Loucy (cell line): ENCODE results near the gene ABCA7.

ENCODE experiments used
- H2AFZ ChIP-seq: fragments of 200-600 bp; sonication (generic); 2 replicates; pipeline ENCODE4 v1.6.0; 2016; ENCODE audit warnings: antibody characterized with exemption, mild to moderate bottlenecking, low read length, moderate library complexity
- H3F3A ChIP-seq: fragments of 200-600 bp; 2 replicates; pipeline ENCODE4 v1.6.0; 2016; ENCODE audit warnings: antibody characterized with exemption, low read depth, mild to moderate bottlenecking
- H3K27me3 ChIP-seq: fragments of 200-600 bp; sonication (generic); 2 replicates; pipeline ENCODE4 v1.6.1; 2014; ENCODE audit warnings: low read length, mild to moderate bottlenecking; ENCODE audit not compliant: insufficient read depth, poor library complexity, severe bottlenecking
- H3K36me3 ChIP-seq: fragments of 200-600 bp; sonication (generic); 2 replicates; pipeline ENCODE4 v1.6.1; 2016; ENCODE audit warnings: low read length; ENCODE audit not compliant: insufficient read depth
- H3K4me1 ChIP-seq: fragments of 200-600 bp; sonication (generic); 2 replicates; pipeline ENCODE4 v1.5.1; 2014; ENCODE audit warnings: low read length, mild to moderate bottlenecking; ENCODE audit not compliant: insufficient read depth, poor library complexity, severe bottlenecking
- H3K4me2 ChIP-seq: fragments of 200-600 bp; sonication (generic); 2 replicates; pipeline ENCODE4 v1.6.0; 2014; ENCODE audit warnings: antibody characterized with exemption, low read length, low read depth, mild to moderate bottlenecking; ENCODE audit not compliant: poor library complexity, severe bottlenecking
- H3K4me3 ChIP-seq: fragments of 200-600 bp; sonication (generic); 2 replicates; pipeline ENCODE4 v1.5.1; 2014; ENCODE audit warnings: low read length, mild to moderate bottlenecking, mixed read lengths; ENCODE audit not compliant: poor library complexity, severe bottlenecking
- H3K79me2 ChIP-seq: fragments of 200-600 bp; sonication (generic); 2 replicates; pipeline ENCODE4 v1.6.1; 2014; ENCODE audit warnings: low read length; ENCODE audit not compliant: insufficient read depth
- H3K9ac ChIP-seq: fragments of 200-600 bp; sonication (generic); 2 replicates; pipeline ENCODE4 v1.6.0; 2014; ENCODE audit warnings: mild to moderate bottlenecking, low read depth, low read length, moderate library complexity; ENCODE audit not compliant: poor library complexity, severe bottlenecking
- H3K9me2 ChIP-seq: fragments of 200-600 bp; sonication (generic); replicated peaks from 2 replicates; pipeline ENCODE4 v1.6.1; 2016; ENCODE audit warnings: low read depth, low read length, mixed read lengths
- H3K9me3 ChIP-seq: fragments of 200-600 bp; sonication (generic); 2 replicates; pipeline ENCODE4 v1.6.1; 2014; ENCODE audit warnings: mild to moderate bottlenecking, antibody characterized with exemption, low read length, low read depth; ENCODE audit not compliant: insufficient read depth
- H4K20me1 ChIP-seq: fragments of 200-600 bp; sonication (generic); 2 replicates; pipeline ENCODE4 v1.6.0; 2014; ENCODE audit warnings: antibody characterized with exemption, low read length, mild to moderate bottlenecking; ENCODE audit not compliant: insufficient read depth, poor library complexity, severe bottlenecking
- EZH2phosphoT487 ChIP-seq: fragments of 200-600 bp; IDR thresholded peaks from 2 replicates; pipeline ENCODE4 v1.6.1; 2018; ENCODE audit warnings: antibody characterized with exemption, mild to moderate bottlenecking, moderate library complexity, borderline replicate concordance
- TF ChIP-seq, protein P1 (sequence below): fragments of 200-600 bp; sonication (generic); conservative IDR thresholded peaks from 2 replicates; pipeline ENCODE4 v1.5.1; 2014; ENCODE audit warnings: mild to moderate bottlenecking, antibody characterized with exemption, low read length

The ABCA7 gene

DNA sequence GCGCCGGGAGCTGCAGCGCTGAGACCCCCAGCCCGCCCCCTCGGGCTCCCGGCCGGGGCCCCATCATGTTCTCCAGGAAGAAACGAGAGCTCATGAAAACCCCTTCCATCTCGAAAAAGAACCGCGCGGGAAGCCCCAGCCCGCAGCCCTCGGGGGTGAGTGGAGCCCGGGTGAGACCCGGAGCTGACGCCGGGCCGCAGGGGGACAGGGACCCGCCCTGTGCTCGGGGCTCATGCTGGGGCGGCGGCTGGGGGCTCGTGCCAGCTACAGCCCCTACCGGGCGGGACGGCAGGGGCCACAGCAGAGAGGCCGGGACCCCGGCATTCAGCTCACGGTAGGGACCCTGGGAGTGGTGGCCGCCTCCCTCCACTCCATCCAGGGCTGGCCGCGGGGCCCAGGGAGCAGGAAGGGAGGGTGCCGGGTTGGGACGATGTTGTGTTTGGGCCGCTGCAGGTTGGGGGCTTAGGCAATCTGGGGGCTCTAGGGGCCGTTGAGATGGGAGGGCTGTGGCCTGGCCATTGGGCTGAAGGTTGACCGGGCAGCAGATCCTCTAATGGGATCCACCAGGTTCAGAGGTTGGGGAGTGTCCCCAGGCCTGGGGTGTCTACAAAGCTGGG lies 27.5 kb downstream of the ABCA7 start:
- TF ChIP-seq, protein P1, sequence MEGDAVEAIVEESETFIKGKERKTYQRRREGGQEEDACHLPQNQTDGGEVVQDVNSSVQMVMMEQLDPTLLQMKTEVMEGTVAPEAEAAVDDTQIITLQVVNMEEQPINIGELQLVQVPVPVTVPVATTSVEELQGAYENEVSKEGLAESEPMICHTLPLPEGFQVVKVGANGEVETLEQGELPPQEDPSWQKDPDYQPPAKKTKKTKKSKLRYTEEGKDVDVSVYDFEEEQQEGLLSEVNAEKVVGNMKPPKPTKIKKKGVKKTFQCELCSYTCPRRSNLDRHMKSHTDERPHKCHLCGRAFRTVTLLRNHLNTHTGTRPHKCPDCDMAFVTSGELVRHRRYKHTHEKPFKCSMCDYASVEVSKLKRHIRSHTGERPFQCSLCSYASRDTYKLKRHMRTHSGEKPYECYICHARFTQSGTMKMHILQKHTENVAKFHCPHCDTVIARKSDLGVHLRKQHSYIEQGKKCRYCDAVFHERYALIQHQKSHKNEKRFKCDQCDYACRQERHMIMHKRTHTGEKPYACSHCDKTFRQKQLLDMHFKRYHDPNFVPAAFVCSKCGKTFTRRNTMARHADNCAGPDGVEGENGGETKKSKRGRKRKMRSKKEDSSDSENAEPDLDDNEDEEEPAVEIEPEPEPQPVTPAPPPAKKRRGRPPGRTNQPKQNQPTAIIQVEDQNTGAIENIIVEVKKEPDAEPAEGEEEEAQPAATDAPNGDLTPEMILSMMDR, result no peak
- TF ChIP-seq EZH2phosphoT487, result no peak
- no peaks in the 10 kb centered on the region for H3K9me3 ChIP-seq
- peaks cover 3% of the 10 kb centered on the region for H4K20me1 ChIP-seq
- no peaks in the 10 kb centered on the region for H3K27me3 ChIP-seq
- no peaks in the 10 kb centered on the region for H3K36me3 ChIP-seq
- H3F3A ChIP-seq, result no peaks in the 10 kb centered on the region
- H3K9ac ChIP-seq, result peak overlapping the region; percentile 80
- peaks cover 38% of the 10 kb centered on the region; the same call in 1 of the 2 replicates for H3K79me2 ChIP-seq
- no peaks in the 10 kb centered on the region for H3K9me2 ChIP-seq
- H2AFZ ChIP-seq, result peak overlapping the region; percentile 38
- peaks cover 23% of the 10 kb centered on the region for H3K4me1 ChIP-seq
- H3K4me2 ChIP-seq, result peak overlapping the region; percentile 86
- peak overlapping the region; percentile 84 for H3K4me3 ChIP-seq

DNA sequence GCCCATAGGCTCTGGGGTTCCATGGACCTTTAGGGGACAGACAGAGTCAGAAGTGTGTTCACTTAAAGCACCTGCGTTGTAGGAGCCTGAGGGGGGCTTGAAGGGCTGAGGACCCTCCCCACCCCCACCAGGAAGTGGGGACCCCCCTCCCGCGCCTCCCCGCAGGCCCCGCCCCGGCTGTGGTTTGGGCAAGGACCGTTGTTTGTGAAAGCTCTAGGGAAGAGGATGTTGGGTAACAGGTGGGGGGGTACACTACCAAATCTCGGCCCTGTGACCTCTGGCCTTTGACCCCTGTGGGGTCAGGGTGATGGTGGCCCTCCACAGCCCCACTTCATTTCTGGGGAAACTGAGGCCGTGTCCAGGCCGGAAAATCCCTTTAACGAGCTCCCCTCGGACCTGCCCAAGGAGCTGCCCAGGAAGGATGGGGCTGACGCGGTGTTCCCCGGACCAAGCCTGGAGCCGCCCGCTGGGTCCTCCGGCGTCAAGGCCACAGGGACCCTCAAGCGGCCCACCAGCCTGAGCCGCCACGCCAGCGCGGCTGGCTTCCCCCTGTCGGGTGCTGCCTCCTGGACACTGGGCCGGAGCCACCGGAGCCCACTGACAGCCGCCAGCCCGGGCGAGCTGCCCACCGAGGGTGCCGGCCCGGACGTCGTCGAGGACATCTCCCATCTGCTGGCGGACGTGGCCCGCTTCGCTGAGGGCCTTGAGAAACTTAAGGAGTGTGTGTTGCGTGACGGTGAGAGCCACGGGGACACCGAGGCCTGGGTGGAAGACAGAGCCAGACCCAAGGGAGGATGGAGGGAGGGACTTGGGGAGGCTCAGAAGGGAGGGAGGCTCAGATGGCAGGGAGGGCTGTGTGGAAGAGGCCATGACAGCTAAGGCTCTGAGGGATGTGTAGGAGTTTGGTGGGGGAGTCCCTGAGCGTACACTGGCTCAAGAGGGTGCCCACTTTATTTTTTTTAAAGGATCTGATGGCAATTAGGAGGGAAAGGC lies 28.4 kb downstream of the ABCA7 start:
- Histone ChIP-seq H2AFZ (no peak overlapping the region; the same call in 1 of the 2 replicates), H3K4me2 (peak overlapping the region; percentile 86), H3K9me3 (no peaks in the 10 kb centered on the region), H4K20me1 (peaks cover 3% of the 10 kb centered on the region), H3K4me3 (peak overlapping the region; percentile 84), H3K79me2 (peaks cover 44% of the 10 kb centered on the region; the same call in 1 of the 2 replicates), H3K27me3 (no peaks in the 10 kb centered on the region), H3K9me2 (no peaks in the 10 kb centered on the region), H3K4me1 (peaks cover 23% of the 10 kb centered on the region), H3K9ac (peak overlapping the region; percentile 80), H3K36me3 (no peaks in the 10 kb centered on the region; the same call in 1 of the 2 replicates), H3F3A (no peaks in the 10 kb centered on the region)
- TF ChIP-seq, protein P1, result no peak
- TF ChIP-seq EZH2phosphoT487, result no peak

DNA sequence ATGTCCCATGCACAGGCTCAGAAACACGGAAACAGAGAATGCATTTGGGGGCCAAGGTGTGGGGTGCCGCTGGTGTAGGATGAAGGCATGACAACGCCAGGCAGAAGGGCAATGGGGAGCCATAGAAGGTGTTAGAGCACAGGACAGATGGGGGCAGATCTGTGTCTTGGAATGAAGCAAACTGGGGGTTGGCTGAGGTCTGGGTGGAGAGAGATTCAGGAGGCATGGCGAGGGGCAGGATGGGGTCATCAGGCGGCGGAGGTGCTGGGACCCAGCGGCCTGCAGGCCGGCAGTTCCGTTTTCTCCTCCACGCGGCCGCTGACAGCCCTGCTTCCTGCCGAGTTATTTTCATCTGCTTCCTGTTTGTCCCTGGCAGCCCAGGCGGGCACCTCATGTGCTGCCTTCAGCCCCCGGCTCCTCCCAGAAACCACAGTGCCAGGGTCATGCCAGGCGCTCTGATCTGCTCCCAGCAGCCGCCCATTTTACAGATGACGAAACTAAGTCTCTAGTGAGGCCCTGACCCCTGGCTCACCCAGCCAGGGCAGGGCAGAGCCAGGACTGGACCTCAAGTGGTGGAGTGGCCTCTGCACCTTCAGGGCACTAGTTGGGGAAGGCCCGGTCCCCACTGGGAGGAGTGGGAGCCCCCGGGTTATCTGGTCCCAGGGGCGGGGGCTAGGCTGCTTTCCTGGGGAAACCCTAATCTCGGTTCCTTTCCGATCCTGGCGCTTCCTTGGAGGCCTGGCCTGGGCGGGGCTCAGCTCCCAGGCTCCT lies 29.3 kb downstream of the ABCA7 start:
- Histone ChIP-seq H3K4me2 (peak overlapping the region; percentile 86), H3K27me3 (no peaks in the 10 kb centered on the region), H3K9me3 (no peaks in the 10 kb centered on the region), H4K20me1 (peaks cover 8% of the 10 kb centered on the region), H3K9me2 (no peaks in the 10 kb centered on the region), H3K36me3 (no peaks in the 10 kb centered on the region; the same call in 1 of the 2 replicates), H3K4me3 (peak overlapping the region; percentile 84), H3F3A (no peaks in the 10 kb centered on the region), H3K79me2 (peaks cover 44% of the 10 kb centered on the region; the same call in 1 of the 2 replicates), H2AFZ (no peak overlapping the region), H3K9ac (peak overlapping the region; percentile 80), H3K4me1 (peaks cover 27% of the 10 kb centered on the region)
- no peak for TF ChIP-seq EZH2phosphoT487
- TF ChIP-seq, protein P1, result no peak
